OCI-LY7 (cell line): ENCODE data around the gene EIPR1. TPM values are rescaled to one million over a fixed set of nuclear protein-coding genes. Genes with fewer than 3 reads are reported as not detected.

ENCODE experiments used
- BruUV-seq: library from RNA; stranded (reverse); fragments of 400-500 nt; replicated peaks from 2 replicates; lab custom pipeline; 2021; lab: Mats Ljungman, UMichigan
- CTCF ChIA-PET: fragments of 300-600 bp; sonication (Branson Sonifier 250); formaldehyde crosslinking; loops from one replicate; lab custom pipeline; 2022; ENCODE audit warnings: antibody characterized with exemption; ENCODE audit not compliant: unreplicated experiment; lab: Charles Lee
- POLR2A ChIA-PET: fragments of 300-600 bp; sonication (Branson Sonifier 250); formaldehyde crosslinking; loops from one replicate; lab custom pipeline; 2022; ENCODE audit warnings: antibody characterized with exemption; lab: Charles Lee
- DNase-seq: peaks from one replicate; pipeline ENCODE4 v3.0.0-alpha.2; 2015; ENCODE audit warnings: low spot score
- H2AFZ ChIP-seq: fragments of 200-600 bp; sonication (generic), shearing (Covaris generic); 2 replicates; pipeline ENCODE4 v1.6.1; 2014; ENCODE audit warnings: mild to moderate bottlenecking, antibody characterized with exemption, low read length, moderate library complexity
- H3K27ac ChIP-seq: fragments of 200-600 bp; sonication (generic); 2 replicates; pipeline ENCODE4 v1.5.1; 2014; ENCODE audit warnings: mixed run types, low read depth, mild to moderate bottlenecking, moderate library complexity, low read length, inconsistent platforms; ENCODE audit not compliant: poor library complexity, severe bottlenecking
- H3K36me3 ChIP-seq: fragments of 200-600 bp; sonication (generic); 2 replicates; pipeline ENCODE4 v1.6.1; 2014; ENCODE audit warnings: mild to moderate bottlenecking, antibody characterized with exemption, low read length, moderate library complexity, mixed read lengths; ENCODE audit not compliant: insufficient read depth
- H3K4me1 ChIP-seq: fragments of 200-600 bp; sonication (generic); 2 replicates; pipeline ENCODE4 v1.5.1; 2014; ENCODE audit warnings: mild to moderate bottlenecking, low read length; ENCODE audit not compliant: insufficient read depth, poor library complexity, severe bottlenecking
- H3K4me2 ChIP-seq: fragments of 200-600 bp; sonication (generic); 2 replicates; pipeline ENCODE4 v1.6.1; 2014; ENCODE audit warnings: mild to moderate bottlenecking, low read length
- H3K4me3 ChIP-seq: fragments of 200-600 bp; sonication (generic); 2 replicates; pipeline ENCODE4 v1.5.1; 2014; ENCODE audit warnings: mild to moderate bottlenecking, low read depth, low read length; ENCODE audit not compliant: poor library complexity, severe bottlenecking
- H3K79me2 ChIP-seq: fragments of 200-600 bp; sonication (generic); 2 replicates; pipeline ENCODE4 v1.6.1; 2016; ENCODE audit warnings: low read depth, mild to moderate bottlenecking, low read length, moderate library complexity, mixed read lengths; ENCODE audit not compliant: insufficient read depth
- H3K9me2 ChIP-seq: fragments of 200-600 bp; sonication (generic); 2 replicates; pipeline ENCODE4 v1.6.1; 2016; ENCODE audit warnings: mild to moderate bottlenecking, low read length, mixed read lengths; ENCODE audit not compliant: insufficient read depth
- H3K9me3 ChIP-seq: fragments of 200-600 bp; sonication (generic); 2 replicates; pipeline ENCODE4 v1.6.1; 2014; ENCODE audit warnings: mild to moderate bottlenecking, mixed run types, low read length, mixed read lengths
- H4K20me1 ChIP-seq: fragments of 200-600 bp; sonication (generic); 2 replicates; pipeline ENCODE4 v1.6.1; 2014; ENCODE audit warnings: mild to moderate bottlenecking, antibody characterized with exemption, low read length, moderate library complexity, mixed read lengths; ENCODE audit not compliant: insufficient read depth
- CTCF ChIP-seq: fragments of 200-600 bp; sonication (generic); conservative IDR thresholded peaks from 2 replicates; pipeline ENCODE4 v1.5.1; 2014; ENCODE audit warnings: mild to moderate bottlenecking, antibody characterized with exemption, low read length, moderate library complexity, mixed read lengths
- EZH2phosphoT487 ChIP-seq: fragments of 200-600 bp; sonication (generic); IDR thresholded peaks from 2 replicates; pipeline ENCODE4 v1.6.1; 2018; ENCODE audit warnings: low read depth, borderline replicate concordance, mild to moderate bottlenecking, mixed run types, antibody characterized with exemption, low read length, moderate library complexity, mixed read lengths
- intact Hi-C: fragments of 100-400 bp; cut with micrococcal nuclease; formaldehyde crosslinking; loops from one replicate; pipeline ENCODE4 v1.10.0; 2022; ENCODE audit not compliant: unreplicated experiment
- total RNA-seq, 2 experiments: library from RNA; depleted of rRNA in 1 of 2; stranded (reverse); fragments of >200 nt in 1 of 2; shearing (Covaris generic) in 1 of 2; gene quantifications; 2 replicates each; pipeline ENCODE4 v1.2.3, GENCODE V29; 2014 to 2022

Gene EIPR1
- total RNA-seq, 2 experiments from 2014 or later, result 60.5 to 61.7 TPM

- H3K4me3 ChIP-seq, result no peak overlapping the region
- no peaks in the 10 kb centered on the region for H3K79me2 ChIP-seq
- POLR2A ChIA-PET, result interaction anchor here (0.7 kb wide), 1 partner anchor 121 kb away, joined by 4 read pairs; no protein-coding TSS in a partner anchor
- no peak for DNase-seq
- H2AFZ ChIP-seq, result no peak overlapping the region
- H3K4me1 ChIP-seq, result peaks cover 87% of the 10 kb centered on the region
- intact Hi-C loops, result loop anchor here (5.0 kb wide), 2 partner anchors 228 to 413 kb away; partner anchors contain the start of genes EIPR1 and TRAPPC12
- H3K27ac ChIP-seq, result peak overlapping the region; percentile 96
- CTCF ChIA-PET, result no interaction called here
- peaks cover 4% of the 10 kb centered on the region; the same call in 1 of the 2 replicates for H3K36me3 ChIP-seq
- no TSS peak for BruUV-seq
- H3K4me2 ChIP-seq, result peak overlapping the region; percentile 23
- H3K9me2 ChIP-seq, result no peaks in the 10 kb centered on the region
- no peaks in the 10 kb centered on the region for H4K20me1 ChIP-seq
- H3K9me3 ChIP-seq, result no peaks in the 10 kb centered on the region
- TF ChIP-seq EZH2phosphoT487 (no peak), CTCF (no peak)
These were observed 228.0 kb downstream of the EIPR1 start for GRCh38 chr2:3149441-3150217.

- DNase-seq, result no peak
- H3K4me2 ChIP-seq, result peak overlapping the region; percentile 23; the same call in 1 of the 2 replicates
- no peaks in the 10 kb centered on the region for H3K79me2 ChIP-seq
- ChIA-PET POLR2A (no interaction called here), CTCF (no interaction called here)
- no peaks in the 10 kb centered on the region for H3K9me2 ChIP-seq
- no TSS peak for BruUV-seq
- peaks cover 85% of the 10 kb centered on the region for H3K4me1 ChIP-seq
- intact Hi-C loops, result no loop called here
- TF ChIP-seq CTCF, result no peak
- TF ChIP-seq EZH2phosphoT487, result no peak
- H3K4me3 ChIP-seq, result no peak overlapping the region
- H3K36me3 ChIP-seq, result peaks cover 4% of the 10 kb centered on the region; the same call in 1 of the 2 replicates
- no peak overlapping the region for H2AFZ ChIP-seq
- H3K27ac ChIP-seq, result peak overlapping the region; percentile 17
- H3K9me3 ChIP-seq, result no peaks in the 10 kb centered on the region
- H4K20me1 ChIP-seq, result no peaks in the 10 kb centered on the region
These were observed 228.9 kb downstream of the EIPR1 start for GRCh38 chr2:3148716-3149115.
